Activated CD4-positive, alpha-beta T cell treated with anti-CD3 and anti-CD28 coated beads for 4 hours (primary cell): ENCODE measurements around the gene TRIOBP.
A peak's percentile ranks its signal among the peaks of the same experiment; 100 is the strongest.

Source experiments
- DNase-seq, 2 donors: peaks; one replicate each; pipeline ENCODE4 v3.0.0-alpha.2; 2020

The TRIOBP gene

GRCh38 chr22:37805810-37806277 is 109.0 kb downstream of the TRIOBP start:
- DNase-seq: no peak

- DNase-seq: no peak
Observed at GRCh38 chr22:37806409-37807333, 109.8 kb downstream of the TRIOBP start.

- peak; percentile 81 to 83 for DNase-seq
Observed at GRCh38 chr22:37807410-37808293, 110.8 kb downstream of the TRIOBP start, which contains the start of gene GCAT. Gene GCAT (plus strand): TSS chr22:37807934. CDS start chr22:37807968, 34 bp downstream.

- no peak for DNase-seq
Observed at GRCh38 chr22:37808294-37808657, 111.4 kb downstream of the TRIOBP start.

GRCh38 chr22:37809672-37810333 is 113.0 kb downstream of the TRIOBP start:
- DNase-seq: no peak

- DNase-seq: no peak
Observed at GRCh38 chr22:37811867-37812266, 115.0 kb downstream of the TRIOBP start.

GRCh38 chr22:37812869-37813678 is 116.2 kb downstream of the TRIOBP start:
- DNase-seq: no peak

- DNase-seq: no peak
Observed at GRCh38 chr22:37815593-37815992, 118.7 kb downstream of the TRIOBP start.

GRCh38 chr22:37816543-37817180 is 119.8 kb downstream of the TRIOBP start:
- DNase-seq: no peak

- peak; percentile 72 to 86 for DNase-seq
Observed at GRCh38 chr22:37817705-37818408, 121.0 kb downstream of the TRIOBP start.

GRCh38 chr22:37818409-37819104 is 121.7 kb downstream of the TRIOBP start:
- peak; percentile 58 to 67 for DNase-seq

- no peak for DNase-seq
Observed at GRCh38 chr22:37819105-37819433, 122.2 kb downstream of the TRIOBP start.

- no peak for DNase-seq
Observed at GRCh38 chr22:37820350-37820749, 123.5 kb downstream of the TRIOBP start.

GRCh38 chr22:37822079-37822833 is 125.4 kb downstream of the TRIOBP start:
- DNase-seq: no peak

- no peak for DNase-seq
Observed at GRCh38 chr22:37823134-37823985, 126.5 kb downstream of the TRIOBP start, which contains the start of gene GALR3. Gene GALR3 (plus strand): TSS chr22:37823382. CDS start chr22:37823407, 25 bp downstream.

GRCh38 chr22:37824674-37825641 is 128.1 kb downstream of the TRIOBP start:
- DNase-seq: no peak
